Embryonic facial prominence (tissue), 1 donor: Measurements from ENCODE around the gene KIF19.
A peak's percentile ranks its signal among the peaks of the same experiment; 100 is the strongest.

Experiments
- DNase-seq: peaks from one replicate; pipeline ENCODE4 v3.0.0-alpha.2; 2016; ENCODE audit errors: extremely low spot score

Gene KIF19

GRCh38 chr17:74361230-74362068, 35.4 kb downstream of the KIF19 start, which contains the start of gene BTBD17:
TSS of gene BTBD17 (minus strand) at chr17:74361868. CDS start at chr17:74361819, 49 bp downstream.
- no peak for DNase-seq

GRCh38 chr17:74362069-74362405, 36.0 kb downstream of the KIF19 start:
- DNase-seq: no peak

- no peak for DNase-seq
These were observed 36.9 kb downstream of the KIF19 start for GRCh38 chr17:74362810-74363498.

GRCh38 chr17:74367206-74367605, 41.2 kb downstream of the KIF19 start, which contains the start of gene GPR142:
TSS of gene GPR142 (plus strand) at chr17:74367506. CDS start at chr17:74369541, 2,035 bp downstream.
- DNase-seq: no peak

GRCh38 chr17:74368341-74369081, 42.5 kb downstream of the KIF19 start:
- DNase-seq: no peak

- no peak for DNase-seq
These were observed 43.2 kb downstream of the KIF19 start for GRCh38 chr17:74369221-74369620.

- no peak for DNase-seq
These were observed 43.9 kb downstream of the KIF19 start for GRCh38 chr17:74369665-74370490.

GRCh38 chr17:74371653-74372147, 45.7 kb downstream of the KIF19 start:
- DNase-seq: no peak

GRCh38 chr17:74372426-74372825, 46.4 kb downstream of the KIF19 start:
- no peak for DNase-seq

GRCh38 chr17:74373838-74374606, 48.0 kb downstream of the KIF19 start:
- DNase-seq: no peak

GRCh38 chr17:74374858-74375257, 48.8 kb downstream of the KIF19 start:
- DNase-seq: no peak

- DNase-seq: peak; percentile 78
These were observed 53.6 kb downstream of the KIF19 start for GRCh38 chr17:74379495-74380085.

GRCh38 chr17:74380086-74380958, 54.3 kb downstream of the KIF19 start:
- DNase-seq: peak; percentile 23

GRCh38 chr17:74380959-74381808, 55.2 kb downstream of the KIF19 start:
- DNase-seq: no peak

- no peak for DNase-seq
These were observed 57.1 kb downstream of the KIF19 start for GRCh38 chr17:74383141-74383540.

GRCh38 chr17:74385201-74385600, 59.2 kb downstream of the KIF19 start:
- no peak for DNase-seq

- DNase-seq: no peak
These were observed 60.4 kb downstream of the KIF19 start for GRCh38 chr17:74386386-74386785.
